Measurements from ENCODE around the gene GSN. TPM values are rescaled to one million over a fixed set of nuclear protein-coding genes. Genes with fewer than 3 reads are reported as not detected.

The GSN gene
- polyA plus RNA-seq, 2 of the 4 experiments (the other 2 are of a cell fraction): 33.7 to 77.2 TPM

DNA sequence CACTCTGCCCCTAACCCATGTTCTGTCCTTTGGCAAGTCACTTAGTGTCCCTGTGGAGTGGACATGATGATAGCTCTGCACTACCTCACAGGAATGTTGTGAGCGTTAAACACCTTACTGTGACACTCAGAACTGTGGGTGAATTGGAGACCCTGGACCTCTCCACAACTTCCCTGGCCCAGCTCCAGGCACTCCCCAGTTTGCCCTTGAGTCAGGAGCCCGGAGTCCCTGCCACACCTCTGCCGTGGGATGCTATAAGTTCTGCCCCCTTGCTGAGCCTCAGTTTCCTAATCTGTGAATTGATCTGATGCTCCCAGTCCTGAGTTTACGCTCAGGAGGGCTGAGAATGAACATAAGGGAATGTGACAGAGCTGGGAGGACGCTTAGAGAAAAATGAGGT is 34.4 kb downstream of the GSN start (continued):
- TF ChIP-seq CBX8 (IDR thresholded peaks at IDR 0.05): no peak
- TF ChIP-seq PHF8 (IDR thresholded peaks at IDR 0.05; ENCODE audit: borderline replicate concordance, low read depth): no peak
- no peak for TF ChIP-seq ZSCAN20 (CRISPR knock-in tag; IDR thresholded peaks at IDR 0.05)
- TF ChIP-seq JUN (IDR thresholded peaks at IDR 0.05): no peak
- no peak for TF ChIP-seq HES2 (IDR thresholded peaks at IDR 0.05)

DNA sequence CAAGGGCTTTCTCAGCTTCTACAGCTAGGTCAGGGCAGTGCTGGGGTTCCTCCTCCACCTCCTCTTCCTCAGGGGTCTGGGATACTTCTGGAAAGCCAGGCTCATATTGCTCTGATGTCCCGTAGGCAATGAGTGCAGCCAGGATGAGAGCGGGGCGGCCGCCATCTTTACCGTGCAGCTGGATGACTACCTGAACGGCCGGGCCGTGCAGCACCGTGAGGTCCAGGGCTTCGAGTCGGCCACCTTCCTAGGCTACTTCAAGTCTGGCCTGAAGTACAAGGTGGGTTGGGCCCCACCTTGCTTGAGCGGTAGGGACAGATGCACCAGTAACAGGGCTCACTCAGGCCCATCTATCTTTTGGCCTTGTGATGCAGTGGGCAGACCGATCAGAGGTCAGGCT is 34.8 kb downstream of the GSN start:
- Histone ChIP-seq H3K27ac (no peak overlapping the region), H3K4me1 (peaks cover 34% of the 10 kb centered on the region), H3K9me3 (no peaks in the 10 kb centered on the region), H3K4me3 (no peak overlapping the region), H3K4me2 (no peak overlapping the region)
- ChIA-PET CTCF (interaction anchor here (1.6 to 11.6 kb wide), 3 partner anchors 16 to 97 kb away, joined by 5 to 127 read pairs (median 8); no protein-coding TSS in a partner anchor), POLR2A (no interaction called here)
- no peak for ATAC-seq
- DNase-seq (ENCODE audit: low read depth in 1 of 2, low spot score in 1 of 2): no peak
- no peak for TF ChIP-seq CBX2 (IDR thresholded peaks at IDR 0.05; ENCODE audit: borderline replicate concordance, low read depth)
- no peak for TF ChIP-seq SREBF2 (IDR thresholded peaks at IDR 0.05)
- TF ChIP-seq HES2 (IDR thresholded peaks at IDR 0.05): no peak
- no peak for TF ChIP-seq PBX3 (IDR thresholded peaks at IDR 0.05)
- no peak for TF ChIP-seq KDM5A (IDR thresholded peaks at IDR 0.05)
- no peak for TF ChIP-seq RAD21 (conservative IDR thresholded peaks at IDR 0.05 in 1 of 2, IDR thresholded peaks at IDR 0.05 in 1 of 2)
- no peak for TF ChIP-seq BHLHE40 (IDR thresholded peaks at IDR 0.05; ENCODE audit: low read depth, low read length)
- TF ChIP-seq RNF2 (IDR thresholded peaks at IDR 0.05; ENCODE audit: borderline replicate concordance, low read depth): no peak
- TF ChIP-seq ELK1 (IDR thresholded peaks at IDR 0.05; ENCODE audit: low read depth, low read length): no peak
- TF ChIP-seq, protein P1, sequence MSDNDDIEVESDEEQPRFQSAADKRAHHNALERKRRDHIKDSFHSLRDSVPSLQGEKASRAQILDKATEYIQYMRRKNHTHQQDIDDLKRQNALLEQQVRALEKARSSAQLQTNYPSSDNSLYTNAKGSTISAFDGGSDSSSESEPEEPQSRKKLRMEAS (IDR thresholded peaks at IDR 0.05): no peak
- TF ChIP-seq RCOR1 (IDR thresholded peaks at IDR 0.05; ENCODE audit: low read depth, low read length): no peak
- TF ChIP-seq FOSB (CRISPR knock-in tag; IDR thresholded peaks at IDR 0.05): no peak
- FAIRE-seq: no peak
- whole genome bisulfite sequencing (ENCODE audit: missing lambda C conversion rate): 96% methylated on average over 13 of the region's 13 CpGs

- TF ChIP-seq FOSB (CRISPR knock-in tag; IDR thresholded peaks at IDR 0.05): no peak
- TF ChIP-seq ZFP36 (IDR thresholded peaks at IDR 0.05; ENCODE audit: borderline replicate concordance, partially characterized antibody): peak; percentile 32
- Histone ChIP-seq H3K27ac (peak overlapping the region; percentile 6 to 30; a peak in 2 of 6 replicates), H3K4me2 (peak overlapping the region; percentile 37), H3K9me3 (no peaks in the 10 kb centered on the region), H3K4me3 (no peak overlapping the region), H3K4me1 (peaks cover 30% of the 10 kb centered on the region)
- POLR2A ChIA-PET: no interaction called here
- FAIRE-seq: no peak
- ATAC-seq: peak in 1 of 2 experiments; percentile 57; a peak in 3 of 6 replicates
- CTCF ChIA-PET: interaction anchor here (0.8 to 11.6 kb wide), 11 partner anchors 10 to 684 kb away, joined by 3 to 127 read pairs (median 5); no protein-coding TSS in a partner anchor
- 76% methylated on average over 3 of the region's 3 CpGs for WGBS (ENCODE audit: missing lambda C conversion rate)
- peak in 1 of 2 experiments; percentile 64 for DNase-seq (ENCODE audit: low read depth in 1 of 2, low spot score in 1 of 2)
Measured at GRCh38 chr9:121303456-121304451, 35.8 kb downstream of the GSN start.

All from A549 (cell line).